ENCODE results near the gene NDEL1. TPM values are rescaled to one million over a fixed set of nuclear protein-coding genes. Genes with fewer than 3 reads are reported as not detected.

The NDEL1 gene
- total and polyA plus RNA-seq, 9 of the 15 experiments (the other 6 are each of a cell fraction or from before 2014, with no cell fraction given): 0.86 to 30.5 (median 22.7) TPM

- TF ChIP-seq ZBTB12 (CRISPR knock-in tag; IDR thresholded peaks at IDR 0.05) (no peak), POLR3A (IDR thresholded peaks at IDR 0.05; ENCODE audit: borderline replicate concordance, extremely low read depth, insufficient read depth, insufficient read length) (no peak), ESRRA (IDR thresholded peaks at IDR 0.05; ENCODE audit: borderline replicate concordance, low read depth) (peak; percentile 61; the same call in 1 of the 2 replicates), ZNF311 (CRISPR knock-in tag; IDR thresholded peaks at IDR 0.05) (no peak), CREB5 (CRISPR knock-in tag; IDR thresholded peaks at IDR 0.05) (no peak), CBX3 (IDR thresholded peaks at IDR 0.05; ENCODE audit: borderline replicate concordance in 1 of 2, low read length in 2 of 2) (no peak), ZNF274 (IDR thresholded peaks at IDR 0.05; ENCODE audit: borderline replicate concordance, low read depth, low read length) (no peak), SP1 (CRISPR knock-in tag; IDR thresholded peaks at IDR 0.05) (no peak), MAX (CRISPR knock-in tag; IDR thresholded peaks at IDR 0.05) (no peak), HDAC2 (IDR thresholded peaks at IDR 0.05) (peak; percentile 82), ILF3 (IDR thresholded peaks at IDR 0.05; ENCODE audit: borderline replicate concordance) (no peak), BACH1 (tag; IDR thresholded peaks at IDR 0.05) (no peak), PHF21A (IDR thresholded peaks at IDR 0.05; ENCODE audit: borderline replicate concordance, low read depth) (no peak), ELF4 (CRISPR knock-in tag; IDR thresholded peaks at IDR 0.05) (no peak), FOXM1 (IDR thresholded peaks at IDR 0.05; ENCODE audit: low read depth) (no peak), FOXM1 (CRISPR knock-in tag; IDR thresholded peaks at IDR 0.05; ENCODE audit: low read depth) (no peak), ATF3 (IDR thresholded peaks at IDR 0.05) (0 out of 2 replicates have a peak, but pooled peaks have one; percentile 26), ATF3 (CRISPR knock-in tag; conservative IDR thresholded peaks at IDR 0.05) (no peak)
Measured at GRCh38 chr17:8410883-8411238, 24.8 kb upstream of the NDEL1 start (continued).

Measured in K562 (cell line).